ENCODE results near the gene RGS9. TPM values are rescaled to one million over a fixed set of nuclear protein-coding genes. Genes with fewer than 3 reads are reported as not detected.
"Not testable (repeated sequence)": the region's sequence is repeated elsewhere in the genome, so short reads cannot be mapped to it uniquely, and the experiment has no call there.

RGS9 gene
- total RNA-seq, 1 experiment from 2014 or later = not detected

DNA sequence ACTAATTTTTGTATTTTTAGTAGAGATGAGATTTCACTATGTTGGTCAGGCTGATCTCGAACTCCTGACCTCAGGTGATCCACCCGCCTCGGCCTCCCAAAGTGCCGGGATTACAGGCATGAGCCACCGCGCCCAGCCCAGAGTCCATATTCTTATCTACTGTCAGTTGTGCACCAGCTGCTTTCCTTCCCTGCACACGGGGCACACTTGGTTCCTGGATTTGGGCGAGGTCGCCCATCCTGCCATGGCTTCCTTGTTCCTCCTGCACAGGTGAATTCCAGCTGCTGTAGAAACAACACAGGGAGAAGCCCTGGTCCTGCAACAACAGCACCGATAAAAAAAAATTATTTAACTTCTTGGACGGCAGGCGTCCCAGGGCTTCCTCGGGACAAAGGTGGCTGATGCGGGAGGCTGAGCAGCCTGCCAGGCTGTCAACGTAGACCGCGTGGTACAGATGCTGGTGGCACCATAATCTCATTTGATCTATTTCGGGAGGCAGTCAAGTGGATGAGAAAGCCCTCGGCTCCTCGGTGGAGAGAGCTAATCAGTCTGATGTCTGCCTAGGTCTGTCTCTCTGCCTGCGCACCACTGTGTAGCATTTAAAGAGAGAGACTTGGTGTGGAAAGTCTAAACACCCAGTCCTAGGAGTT, 19.1 kb downstream of the RGS9 start:
- DNase-seq (ENCODE audit: low spot score) = no peak

DNA sequence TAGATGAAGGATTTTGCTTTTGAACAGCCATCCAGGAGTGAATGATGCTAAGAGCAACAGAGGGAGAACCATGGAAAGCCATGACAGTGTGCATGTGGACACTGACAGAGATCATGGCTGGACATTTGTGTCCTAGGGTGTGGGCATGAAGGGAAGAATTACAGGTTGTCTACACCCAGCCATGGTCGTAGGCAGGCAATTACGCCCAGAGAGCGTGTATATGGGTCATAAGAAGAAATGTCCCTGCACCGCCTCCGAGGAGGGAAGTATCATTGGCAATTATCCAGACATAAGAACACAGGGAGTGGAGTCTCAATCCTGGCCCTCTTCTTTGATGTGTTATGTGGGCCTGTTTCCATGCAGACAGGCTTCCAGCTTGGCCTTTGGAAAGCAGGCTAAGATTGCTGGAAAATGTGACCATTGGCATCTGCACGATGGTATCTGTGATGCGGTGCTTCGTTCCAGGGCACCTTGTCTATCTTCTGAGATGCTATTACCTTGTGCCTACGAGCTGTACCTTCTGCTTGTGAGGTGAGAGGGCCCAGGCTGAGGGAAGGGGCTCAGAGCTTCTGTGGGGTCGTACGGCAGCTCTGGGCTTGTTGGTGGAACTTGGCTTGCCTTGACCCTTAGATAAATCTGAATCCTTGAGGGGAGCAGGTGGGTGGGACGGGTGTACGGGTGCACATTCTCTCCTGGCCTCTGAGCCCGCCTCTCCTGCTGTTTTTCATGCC, 19.8 kb downstream of the RGS9 start:
- DNase-seq (ENCODE audit: low spot score) = no peak

DNA sequence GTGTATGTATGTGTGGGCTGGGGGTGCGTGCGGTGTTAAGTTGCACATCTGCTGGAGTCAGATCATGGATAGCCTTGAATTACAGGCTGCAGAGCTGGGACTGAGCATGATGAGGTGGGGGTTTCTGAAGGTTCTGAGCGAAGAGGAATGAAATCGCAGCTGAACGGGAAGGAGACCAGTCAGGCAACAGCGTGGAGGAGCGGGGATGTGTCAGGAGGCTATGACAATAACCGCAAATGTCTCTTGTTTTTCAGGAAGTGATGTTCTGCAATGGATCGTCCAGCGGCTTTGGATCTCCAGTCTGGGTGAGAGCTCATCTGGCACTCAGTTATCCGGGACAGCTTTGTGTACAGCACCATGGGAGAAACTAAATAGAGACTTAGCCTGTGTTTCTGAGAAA, 20.9 kb downstream of the RGS9 start:
- no peak for DNase-seq (ENCODE audit: low spot score)

- no peak for DNase-seq (ENCODE audit: low spot score)
Measured at GRCh38 chr17:65158622-65159021, 21.5 kb downstream of the RGS9 start.

DNA sequence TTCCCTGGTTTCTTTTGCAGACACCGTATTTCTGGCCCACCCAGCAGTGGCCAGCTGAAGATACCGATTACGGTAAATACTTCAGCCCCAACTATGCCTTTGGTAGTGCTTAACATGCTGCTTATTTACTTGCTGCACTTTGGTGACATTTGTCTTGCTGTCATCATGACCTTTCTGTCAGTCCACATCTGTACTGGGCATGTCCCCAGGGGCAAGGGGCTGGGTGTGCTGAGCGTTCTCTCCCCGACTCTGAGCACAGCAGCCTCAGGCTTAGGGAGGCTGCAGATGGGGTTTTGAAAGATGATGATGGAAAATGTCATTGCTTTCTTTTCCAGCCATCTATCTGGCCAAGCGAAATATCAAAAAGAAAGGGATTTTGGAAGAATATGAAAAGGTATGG, 23.3 kb downstream of the RGS9 start:
- no peak for DNase-seq (ENCODE audit: low spot score)

DNA sequence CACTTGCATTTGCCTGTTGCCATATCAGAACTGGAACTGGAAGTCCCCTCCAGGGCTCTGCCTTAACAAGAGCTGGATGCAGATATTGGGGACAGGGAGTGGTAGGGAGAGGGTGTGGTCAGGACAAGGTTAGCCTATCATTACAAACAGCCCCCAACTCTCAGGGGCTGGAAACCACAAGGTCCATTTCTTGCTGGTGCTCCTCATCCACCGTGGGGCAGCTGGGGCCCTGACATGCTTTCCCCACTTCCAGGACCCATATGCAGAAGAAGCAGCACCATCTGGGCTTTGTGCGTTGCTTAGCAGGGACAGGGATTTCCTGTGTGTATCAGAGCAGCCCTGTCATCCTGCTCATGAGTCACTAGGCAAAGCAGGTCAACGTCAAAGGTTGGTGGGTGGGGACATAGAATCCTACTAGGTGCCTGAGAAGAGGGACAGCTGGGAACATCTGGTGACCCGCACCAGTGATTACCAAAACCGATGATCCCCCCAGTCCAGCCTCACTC, 26.9 kb downstream of the RGS9 start:
- peak; percentile 26 for DNase-seq (ENCODE audit: low spot score)

- DNase-seq (ENCODE audit: low spot score) = no peak
Measured at GRCh38 chr17:65166787-65167186, 29.6 kb downstream of the RGS9 start.

DNA sequence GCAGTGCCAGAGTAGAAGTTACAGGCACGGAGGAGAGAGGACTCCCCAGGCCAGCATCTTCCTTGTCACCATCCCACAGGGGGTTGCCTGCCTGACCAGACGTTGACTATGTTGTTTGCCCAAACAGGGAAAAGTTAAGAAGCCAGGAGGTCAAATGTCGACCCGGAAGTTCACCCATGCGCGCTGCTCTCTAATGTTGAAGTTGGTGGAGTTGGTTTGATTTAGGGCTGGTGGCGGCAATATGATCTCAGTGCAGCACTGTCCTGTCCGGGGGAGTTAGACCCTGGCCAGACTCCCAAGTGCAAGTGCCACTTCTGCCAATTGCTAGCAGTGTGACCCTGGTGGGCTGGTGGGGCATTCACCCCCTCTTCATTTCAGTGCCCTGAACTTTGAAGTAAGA, 30.4 kb downstream of the RGS9 start:
- DNase-seq (ENCODE audit: low spot score) = no peak

- DNase-seq (ENCODE audit: low spot score) = no peak
Measured at GRCh38 chr17:65169691-65170090, 32.5 kb downstream of the RGS9 start.

DNA sequence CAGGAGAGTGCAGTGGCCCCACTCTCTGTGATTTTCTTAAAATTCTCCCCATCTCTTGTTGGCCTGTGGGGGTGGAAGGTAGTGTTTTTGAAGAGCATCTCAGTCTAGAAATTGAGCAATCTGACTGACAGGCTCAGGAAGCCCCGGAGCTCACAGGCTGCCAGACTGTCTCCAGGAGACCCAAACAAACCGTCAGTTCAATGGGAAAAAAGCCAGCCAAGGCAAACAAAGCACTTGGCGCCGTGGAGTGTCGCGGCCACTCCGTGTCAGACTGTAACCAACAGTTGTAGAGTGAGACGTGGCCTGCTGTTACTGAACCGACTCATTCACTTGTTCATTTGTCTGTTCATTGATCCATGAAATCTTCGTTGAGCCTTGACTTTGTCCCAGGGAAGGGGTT, 33.7 kb downstream of the RGS9 start:
- DNase-seq (ENCODE audit: low spot score) = no peak

DNA sequence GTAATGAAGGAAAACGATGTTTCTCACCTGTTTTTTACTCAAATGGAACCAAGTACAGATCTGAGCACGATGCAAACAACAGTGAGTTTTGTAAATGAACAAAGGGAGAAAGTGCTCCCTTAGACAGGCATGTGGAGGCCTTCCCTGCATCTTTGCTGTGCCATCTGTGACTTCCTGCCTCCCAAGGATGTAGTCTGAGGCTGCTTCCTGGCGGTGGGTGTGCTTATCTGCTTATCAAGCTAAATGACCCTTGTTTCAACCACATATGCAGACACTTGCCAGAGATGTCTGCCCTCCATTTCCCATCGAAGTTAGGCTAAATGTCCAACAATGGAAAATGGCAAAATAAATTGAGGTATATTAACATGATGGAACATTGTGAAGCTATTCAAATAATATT, 34.6 kb downstream of the RGS9 start:
- DNase-seq (ENCODE audit: low spot score) = no peak

GRCh38 chr17:65172496-65173136, 35.4 kb downstream of the RGS9 start:
- DNase-seq (ENCODE audit: low spot score) = no peak

DNA sequence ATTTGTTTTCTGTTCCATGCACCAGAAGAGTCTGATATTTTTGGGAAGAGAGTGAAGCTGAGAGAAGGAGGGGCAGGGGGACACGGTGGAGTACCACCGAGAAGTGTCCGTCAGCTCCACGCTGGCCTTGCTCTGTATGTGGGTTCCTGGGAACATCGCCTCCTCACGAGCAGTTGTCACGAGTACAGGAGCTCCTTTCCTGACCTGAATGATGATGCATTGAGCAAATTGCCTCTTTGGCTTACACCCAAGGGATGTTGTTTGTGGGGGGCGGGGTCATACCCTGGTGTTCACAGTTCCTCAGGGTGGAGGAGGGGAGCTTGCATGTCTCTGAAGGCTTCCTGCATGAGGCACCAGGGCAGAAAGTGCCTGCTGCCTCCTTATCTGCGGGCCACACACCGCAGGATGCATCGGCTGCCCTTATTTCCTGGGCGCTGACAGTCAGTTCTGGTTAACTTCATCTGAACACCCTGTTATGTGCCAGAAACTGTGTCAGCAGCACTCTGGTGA, 36.2 kb downstream of the RGS9 start:
- DNase-seq (ENCODE audit: low spot score) = no peak

DNA sequence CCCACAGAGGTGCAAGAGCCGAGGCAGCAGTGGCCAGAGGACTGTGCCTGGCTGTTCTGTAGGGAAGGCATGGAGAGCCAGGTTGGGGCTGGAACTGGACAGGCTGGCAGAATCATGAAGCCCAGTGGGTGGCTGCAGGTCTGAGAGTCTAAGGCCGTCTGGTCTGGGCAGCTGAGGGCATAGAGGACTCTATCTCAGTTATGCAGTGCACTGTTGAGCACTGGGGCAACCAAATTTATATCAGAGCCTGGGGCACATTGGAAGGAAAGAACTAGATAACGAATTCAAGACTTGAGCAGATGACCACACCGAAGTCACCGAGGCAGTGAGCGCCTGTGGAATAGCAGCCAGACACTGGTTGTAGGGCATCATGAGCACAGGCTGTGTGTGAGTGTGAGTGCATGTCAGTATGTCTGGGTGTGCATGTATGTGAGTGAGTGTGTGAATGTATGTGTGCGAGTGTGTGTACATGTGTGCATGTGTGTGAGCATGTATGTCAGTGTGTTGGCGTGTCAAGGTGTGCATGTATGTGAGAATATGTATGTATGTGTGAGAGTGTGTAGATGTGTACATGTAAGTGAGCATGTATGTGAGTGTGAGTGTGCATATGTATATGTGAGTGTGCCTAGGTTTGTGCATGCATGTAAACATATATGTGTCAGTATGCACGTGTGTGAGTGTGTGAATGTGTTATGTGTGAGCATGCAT, 37.0 kb downstream of the RGS9 start:
- DNase-seq (ENCODE audit: low spot score) = no peak

DNA sequence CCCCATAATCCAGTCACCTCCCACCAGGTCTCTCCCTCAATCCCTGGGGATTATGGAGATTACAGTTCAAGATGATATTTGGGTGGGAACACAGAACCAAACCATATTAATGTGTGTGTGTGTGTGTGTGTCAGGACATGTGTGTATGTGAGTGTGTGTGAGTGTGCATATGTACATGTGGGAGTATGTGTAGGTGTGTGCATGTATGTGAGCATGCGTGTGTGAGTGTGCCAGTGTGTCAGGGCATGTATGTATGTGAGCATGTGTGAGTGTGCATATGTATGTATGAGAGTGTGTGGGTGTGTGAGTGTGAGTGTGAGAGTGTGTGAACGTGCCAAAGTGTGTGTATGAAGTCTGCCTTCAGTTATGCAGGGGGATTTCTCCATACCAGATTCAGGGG, 37.8 kb downstream of the RGS9 start:
- DNase-seq (ENCODE audit: low spot score) = no peak

DNA sequence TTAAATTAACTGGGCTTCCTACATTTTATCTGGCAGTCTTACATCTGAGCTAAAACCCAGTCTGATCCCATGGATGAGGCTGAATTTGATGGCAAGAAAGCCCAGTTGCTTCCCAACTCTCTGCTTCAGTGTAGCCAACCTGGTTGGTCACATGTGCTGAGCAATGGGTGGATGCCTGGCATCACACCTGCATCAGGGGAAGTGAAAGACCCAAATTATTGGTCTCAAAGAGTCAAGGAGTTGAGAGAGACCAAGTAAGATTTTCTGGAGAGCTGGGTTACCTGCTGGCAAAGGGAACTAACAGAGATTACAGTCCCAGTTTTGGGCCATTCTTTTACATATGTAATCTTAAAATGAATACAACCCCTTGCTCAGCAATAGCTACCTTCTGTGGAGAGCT, 38.8 kb downstream of the RGS9 start:
- no peak for DNase-seq (ENCODE audit: low spot score)

DNA sequence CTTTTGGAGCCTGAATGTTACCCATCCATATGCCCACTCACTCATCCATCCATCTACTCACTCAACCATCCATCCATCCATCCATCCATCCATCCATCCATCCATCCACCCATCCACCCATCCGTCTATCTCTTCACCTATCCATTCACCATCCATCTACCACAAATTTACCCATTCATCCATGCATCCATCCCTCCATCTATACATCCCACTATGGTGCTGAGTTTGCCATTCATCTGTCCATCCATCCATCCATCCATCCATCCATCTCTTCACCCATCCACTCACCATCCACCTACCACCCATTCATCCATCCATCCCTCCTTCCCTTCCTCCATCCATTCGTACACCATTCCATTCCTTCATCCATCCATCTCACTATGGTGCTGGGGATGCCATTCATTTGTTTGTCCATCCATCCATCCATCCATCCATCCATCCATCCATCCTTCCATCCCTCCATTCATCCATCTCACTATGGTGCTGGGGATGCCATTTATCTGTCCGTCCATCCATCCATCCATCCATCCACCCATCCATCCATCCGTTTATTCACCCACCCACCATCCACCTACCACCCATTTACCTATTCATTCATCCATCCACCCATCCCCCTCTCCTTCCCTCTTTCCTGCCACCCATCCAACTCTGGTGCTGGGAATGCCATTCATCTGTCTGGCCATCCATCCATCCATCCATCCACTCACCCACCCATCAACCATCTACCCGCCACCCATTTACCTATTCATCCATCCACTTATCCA, 39.7 kb downstream of the RGS9 start:
- DNase-seq (ENCODE audit: low spot score) = no peak

DNA sequence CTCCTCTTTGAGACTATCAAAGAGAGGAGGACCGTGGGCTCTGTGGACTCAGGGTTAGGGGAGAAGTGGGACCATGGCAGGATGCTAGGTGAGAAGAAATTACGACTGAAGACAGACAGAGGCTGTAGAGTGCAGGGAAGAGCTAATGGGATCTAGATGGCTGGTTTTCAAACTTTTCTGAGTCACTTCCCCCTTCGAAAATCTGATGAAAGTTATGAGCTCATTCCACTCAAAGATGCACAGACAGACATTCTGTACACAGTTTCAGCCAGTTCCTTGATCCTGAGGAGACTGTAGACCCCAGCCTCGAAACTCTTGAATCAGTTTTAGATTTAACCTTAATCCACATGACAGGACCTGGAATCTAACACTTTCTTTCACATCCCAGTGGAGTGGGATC, 40.7 kb downstream of the RGS9 start:
- no peak for DNase-seq (ENCODE audit: low spot score)

DNA sequence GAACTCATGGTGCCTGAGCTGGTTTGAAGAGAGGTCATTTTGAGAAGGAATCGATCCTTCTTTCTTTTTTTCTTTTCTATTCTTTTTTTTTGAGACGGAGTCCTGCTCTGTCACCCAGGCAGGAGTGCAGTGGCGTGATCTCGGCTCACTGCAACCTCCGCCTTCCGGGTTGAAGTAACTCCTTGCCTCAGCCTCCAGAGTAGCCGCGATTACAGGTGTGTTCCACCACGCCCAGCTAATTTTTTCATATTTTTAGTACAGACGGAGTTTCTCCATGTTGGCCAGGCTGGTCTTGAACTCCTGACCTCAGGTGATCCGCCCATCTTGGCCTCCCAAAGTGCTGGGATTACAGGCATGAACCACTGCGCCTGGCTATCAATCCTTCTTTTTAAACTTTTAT, 43.1 kb downstream of the RGS9 start:
- not testable (repeated sequence) for DNase-seq (ENCODE audit: low spot score)

- DNase-seq (ENCODE audit: low spot score) = not testable (repeated sequence)
Measured at GRCh38 chr17:65180752-65181236, 43.6 kb downstream of the RGS9 start.

Data from HT-29 (cell line).